ENCODE data around the gene HIPK3. TPM values are rescaled to one million over a fixed set of nuclear protein-coding genes. Genes with fewer than 3 reads are reported as not detected.

HIPK3 gene
- 11.4 and 13.3 TPM in 2 replicates for polyA plus RNA-seq

DNA sequence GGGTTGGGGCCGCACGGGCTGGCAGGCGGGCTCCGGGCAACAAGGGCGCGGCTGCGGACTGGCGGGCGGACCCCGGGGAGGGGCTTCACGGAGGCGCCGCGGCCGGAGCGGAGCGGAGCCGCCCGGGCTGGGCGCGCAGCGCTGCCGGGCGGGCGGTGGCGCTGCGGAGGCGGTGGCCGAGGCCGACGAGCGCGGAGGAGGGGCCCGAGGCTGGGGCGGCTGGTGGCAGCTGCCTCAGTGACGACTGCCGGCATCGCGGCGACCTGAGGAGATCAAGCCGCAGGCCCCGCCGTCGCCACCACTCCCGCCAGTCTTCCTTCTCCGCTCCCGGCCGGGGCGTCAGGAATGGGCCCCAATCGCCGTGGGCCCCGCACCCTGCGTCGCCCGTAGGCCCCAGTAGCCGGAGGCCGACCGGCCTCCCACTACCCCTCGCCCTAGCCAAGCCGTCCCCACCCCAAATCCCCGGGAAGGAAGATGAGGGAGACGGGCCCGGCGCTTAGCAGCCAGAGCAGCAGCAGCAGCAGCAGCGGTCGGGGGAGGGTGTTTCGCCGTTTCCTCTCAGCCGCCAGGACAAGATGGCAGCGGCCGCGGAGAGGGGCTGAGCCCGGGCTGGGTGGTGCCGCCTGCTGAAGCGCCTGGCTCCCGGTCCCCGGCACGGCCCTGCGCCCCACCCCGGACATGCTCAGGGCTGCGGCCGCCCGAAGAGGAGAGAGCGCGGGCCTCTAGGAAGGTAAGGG is at the start of gene HIPK3:
HIPK3 (plus strand) TSS at position 222 of the 737 bp plus-strand sequence.

DNA sequence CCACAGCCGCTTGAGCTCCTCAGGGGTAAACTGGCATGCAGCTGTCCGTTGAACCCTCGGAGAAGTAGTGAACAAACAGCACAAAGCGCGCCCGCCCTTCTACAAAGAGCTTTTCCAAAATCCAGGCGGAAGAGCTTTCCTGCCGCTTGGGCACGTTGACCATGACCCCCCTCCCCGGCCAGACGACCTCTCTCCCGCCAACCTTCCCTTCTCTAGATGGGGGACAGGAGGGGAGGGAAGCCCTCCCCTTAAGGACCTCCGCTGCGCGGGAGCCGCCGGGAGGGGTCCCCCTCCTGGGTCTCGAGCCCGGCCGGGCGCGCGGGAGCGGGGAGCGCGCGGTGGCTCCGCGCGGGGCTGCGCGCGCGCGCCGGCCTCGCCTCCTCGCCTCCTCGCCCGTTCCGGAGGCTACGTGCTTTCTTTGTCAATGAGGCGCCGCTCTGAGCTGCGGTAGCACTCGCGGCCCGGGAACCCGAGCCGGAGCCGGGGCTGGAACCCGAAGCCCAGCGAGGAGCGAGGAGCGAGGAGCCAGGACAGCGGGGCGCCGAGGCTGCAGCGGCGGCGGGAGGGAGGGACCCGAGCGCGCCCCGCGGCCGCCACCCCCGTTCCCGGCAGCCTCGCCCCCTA is 118.6 kb downstream of the HIPK3 start, which contains the start of gene KIAA1549L:
KIAA1549L (plus strand) TSS at position 421 of the 624 bp plus-strand sequence.

Other genes starting within 250 kb of the HIPK3 start
- gene DEPDC7, start 241.5 kb upstream of the HIPK3 start, polyA plus RNA-seq: 0.95 TPM in 1 of 2 replicates, not detected in the other
- gene TCP11L1, start 217.8 kb upstream of the HIPK3 start, polyA plus RNA-seq: 6.5 and 6.7 TPM in 2 replicates
- gene CSTF3, start 95.9 kb upstream of the HIPK3 start, polyA plus RNA-seq: 55.1 and 83.8 TPM in 2 replicates
- gene KIAA1549L, start 118.7 kb downstream of the HIPK3 start, polyA plus RNA-seq: 87.7 and 111 TPM in 2 replicates

All from Purkinje cell (primary cell).